Panc1 (cell line): Measurements from ENCODE around the gene GRIA2.

ENCODE experiments used
- POLR2AphosphoS5 ChIP-seq: IDR thresholded peaks from 2 replicates; pipeline ENCODE4 v1.6.1; 2012; ENCODE audit warnings: mild to moderate bottlenecking, low read depth, low read length, moderate library complexity
- SIN3A ChIP-seq: IDR thresholded peaks from 2 replicates; pipeline ENCODE4 v1.6.1; 2012; ENCODE audit warnings: low read depth, mild to moderate bottlenecking, low read length, moderate library complexity, borderline replicate concordance; ENCODE audit not compliant: insufficient read depth
- TF ChIP-seq, protein P1 (sequence below): fragments of 450-650 bp; IDR thresholded peaks from 2 replicates; pipeline ENCODE4 v1.5.1; 2017; ENCODE audit warnings: mild to moderate bottlenecking

DNA sequence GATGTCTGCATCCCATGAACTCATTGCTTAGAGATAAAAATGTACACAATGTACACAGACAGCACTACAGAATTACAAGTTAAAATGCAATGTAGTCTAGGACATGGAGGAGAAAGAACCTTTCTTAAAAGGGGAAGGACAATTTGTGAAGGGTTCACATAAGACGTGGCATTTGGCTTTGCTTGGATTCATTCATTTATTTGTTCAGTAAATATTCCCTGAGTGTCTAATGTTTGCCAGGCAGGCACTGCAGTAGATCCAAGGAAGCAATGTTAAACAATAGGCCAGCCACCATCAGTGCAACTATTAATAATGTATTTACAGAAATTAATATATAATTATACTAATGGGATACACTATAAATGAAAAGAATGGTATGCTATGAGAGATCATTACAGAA lies 94.4 kb downstream of the GRIA2 start:
- TF ChIP-seq POLR2AphosphoS5 (no peak), SIN3A (no peak)
- TF ChIP-seq, protein P1, sequence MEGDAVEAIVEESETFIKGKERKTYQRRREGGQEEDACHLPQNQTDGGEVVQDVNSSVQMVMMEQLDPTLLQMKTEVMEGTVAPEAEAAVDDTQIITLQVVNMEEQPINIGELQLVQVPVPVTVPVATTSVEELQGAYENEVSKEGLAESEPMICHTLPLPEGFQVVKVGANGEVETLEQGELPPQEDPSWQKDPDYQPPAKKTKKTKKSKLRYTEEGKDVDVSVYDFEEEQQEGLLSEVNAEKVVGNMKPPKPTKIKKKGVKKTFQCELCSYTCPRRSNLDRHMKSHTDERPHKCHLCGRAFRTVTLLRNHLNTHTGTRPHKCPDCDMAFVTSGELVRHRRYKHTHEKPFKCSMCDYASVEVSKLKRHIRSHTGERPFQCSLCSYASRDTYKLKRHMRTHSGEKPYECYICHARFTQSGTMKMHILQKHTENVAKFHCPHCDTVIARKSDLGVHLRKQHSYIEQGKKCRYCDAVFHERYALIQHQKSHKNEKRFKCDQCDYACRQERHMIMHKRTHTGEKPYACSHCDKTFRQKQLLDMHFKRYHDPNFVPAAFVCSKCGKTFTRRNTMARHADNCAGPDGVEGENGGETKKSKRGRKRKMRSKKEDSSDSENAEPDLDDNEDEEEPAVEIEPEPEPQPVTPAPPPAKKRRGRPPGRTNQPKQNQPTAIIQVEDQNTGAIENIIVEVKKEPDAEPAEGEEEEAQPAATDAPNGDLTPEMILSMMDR: no peak
